ENCODE results near the gene KLHL17. TPM values are rescaled to one million over a fixed set of nuclear protein-coding genes. Genes with fewer than 3 reads are reported as not detected.

KLHL17 gene
- total and polyA plus RNA-seq, 2 donors from 2014 or later: 6.9 to 11.5 TPM

DNA sequence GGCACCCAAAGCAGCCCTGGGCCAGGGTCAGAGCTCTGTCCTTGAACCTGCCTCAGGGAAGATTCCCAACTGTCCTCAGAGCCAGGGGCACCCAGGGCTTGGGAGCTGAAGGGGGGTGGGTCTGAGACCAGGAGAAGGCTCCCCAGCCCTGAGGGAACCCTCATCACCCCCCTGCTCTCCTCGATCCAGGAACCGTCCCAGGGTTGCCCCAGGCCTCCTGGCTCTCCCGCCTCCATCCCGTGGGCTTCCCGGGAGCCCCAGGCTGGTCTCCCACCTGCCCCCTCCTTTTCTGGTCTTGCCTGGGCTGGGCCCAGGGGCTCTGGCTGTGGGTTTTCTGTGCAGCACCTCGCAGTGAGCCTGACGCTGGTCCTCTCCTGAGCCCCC lies 43.3 kb upstream of the KLHL17 start:
- H3K4me1 ChIP-seq (ENCODE audit: control insufficient read depth in 2 of 3, insufficient read depth in 2 of 3, low read depth in 1 of 3, low read length in 3 of 3): peaks cover 3 to 55% (median 8%) of the 10 kb centered on the region in 3 donors
- no peaks in the 10 kb centered on the region for H3K9me3 ChIP-seq (ENCODE audit: control insufficient read depth in 2 of 3, insufficient read depth in 1 of 3, low read length in 3 of 3)
- DNase-seq (peak in 2 of 5 donors; percentile 59 to 78), FAIRE-seq (no peak)
- no peaks in the 10 kb centered on the region for H3K36me3 ChIP-seq (ENCODE audit: control insufficient read depth in 2 of 3, insufficient read depth in 3 of 3, low read length in 3 of 3)
- H3K9ac ChIP-seq (ENCODE audit: low read length in 3 of 3): no peak overlapping the region
- H3K27me3 ChIP-seq (ENCODE audit: control insufficient read depth, insufficient read depth, low read length): no peaks in the 10 kb centered on the region
- peak overlapping the region in 1 of 2 donors; percentile 51 for H3K27ac ChIP-seq (ENCODE audit: low read depth in 2 of 2, low read length in 2 of 2)
- TF ChIP-seq, protein P1, sequence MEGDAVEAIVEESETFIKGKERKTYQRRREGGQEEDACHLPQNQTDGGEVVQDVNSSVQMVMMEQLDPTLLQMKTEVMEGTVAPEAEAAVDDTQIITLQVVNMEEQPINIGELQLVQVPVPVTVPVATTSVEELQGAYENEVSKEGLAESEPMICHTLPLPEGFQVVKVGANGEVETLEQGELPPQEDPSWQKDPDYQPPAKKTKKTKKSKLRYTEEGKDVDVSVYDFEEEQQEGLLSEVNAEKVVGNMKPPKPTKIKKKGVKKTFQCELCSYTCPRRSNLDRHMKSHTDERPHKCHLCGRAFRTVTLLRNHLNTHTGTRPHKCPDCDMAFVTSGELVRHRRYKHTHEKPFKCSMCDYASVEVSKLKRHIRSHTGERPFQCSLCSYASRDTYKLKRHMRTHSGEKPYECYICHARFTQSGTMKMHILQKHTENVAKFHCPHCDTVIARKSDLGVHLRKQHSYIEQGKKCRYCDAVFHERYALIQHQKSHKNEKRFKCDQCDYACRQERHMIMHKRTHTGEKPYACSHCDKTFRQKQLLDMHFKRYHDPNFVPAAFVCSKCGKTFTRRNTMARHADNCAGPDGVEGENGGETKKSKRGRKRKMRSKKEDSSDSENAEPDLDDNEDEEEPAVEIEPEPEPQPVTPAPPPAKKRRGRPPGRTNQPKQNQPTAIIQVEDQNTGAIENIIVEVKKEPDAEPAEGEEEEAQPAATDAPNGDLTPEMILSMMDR (IDR thresholded peaks at IDR 0.05; ENCODE audit: borderline replicate concordance, extremely low read depth, insufficient read depth): no peak
- H3K4me3 ChIP-seq (ENCODE audit: low read length in 3 of 3): no peak overlapping the region
- intact Hi-C loops (cut with DNase I): no loop called here

DNA sequence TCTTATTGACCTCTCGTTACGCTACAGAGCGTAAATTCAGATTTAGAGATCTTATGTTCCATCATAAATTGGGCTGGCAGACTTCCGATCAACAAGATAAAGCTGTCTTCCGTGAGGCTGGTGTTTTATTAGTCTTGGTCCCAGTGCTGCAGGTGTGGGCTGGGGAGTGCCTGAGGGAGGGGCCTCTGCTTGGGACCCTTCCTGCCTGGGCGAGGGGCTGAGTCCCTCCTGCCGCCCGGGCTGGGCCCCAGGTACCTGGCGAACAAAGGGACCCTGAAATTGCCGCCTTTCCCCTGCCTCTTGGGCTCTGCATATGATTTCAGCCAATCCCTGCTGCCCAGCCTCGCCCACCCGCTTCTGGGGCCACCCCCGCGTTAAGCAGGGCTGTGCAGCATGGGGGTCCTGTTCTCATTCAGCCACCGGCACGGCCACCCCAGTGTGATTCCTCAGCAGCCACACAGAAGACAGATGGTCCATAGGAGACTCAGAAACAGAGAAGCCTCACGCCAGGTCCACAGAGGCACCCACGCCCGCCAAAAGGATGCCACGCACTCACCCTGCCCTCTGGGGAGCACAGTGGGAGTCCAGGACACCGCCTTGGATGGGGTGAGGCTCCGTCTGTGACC lies 42.8 kb upstream of the KLHL17 start:
- no peak overlapping the region for H3K4me3 ChIP-seq (ENCODE audit: low read length in 3 of 3)
- FAIRE-seq (no peak), DNase-seq (peak; percentile 64 to 85 (median 74))
- peaks cover 3 to 53% (median 8%) of the 10 kb centered on the region in 3 donors for H3K4me1 ChIP-seq (ENCODE audit: control insufficient read depth in 2 of 3, insufficient read depth in 2 of 3, low read depth in 1 of 3, low read length in 3 of 3)
- H3K27me3 ChIP-seq (ENCODE audit: control insufficient read depth, insufficient read depth, low read length): no peaks in the 10 kb centered on the region
- no peaks in the 10 kb centered on the region for H3K9me3 ChIP-seq (ENCODE audit: control insufficient read depth in 2 of 3, insufficient read depth in 1 of 3, low read length in 3 of 3)
- no peaks in the 10 kb centered on the region for H3K36me3 ChIP-seq (ENCODE audit: control insufficient read depth in 2 of 3, insufficient read depth in 3 of 3, low read length in 3 of 3)
- no peak overlapping the region for H3K27ac ChIP-seq (ENCODE audit: low read depth in 2 of 2, low read length in 2 of 2)
- H3K9ac ChIP-seq (ENCODE audit: low read length in 3 of 3): no peak overlapping the region
- TF ChIP-seq, protein P1 (IDR thresholded peaks at IDR 0.05; ENCODE audit: borderline replicate concordance, extremely low read depth, insufficient read depth): no peak
- intact Hi-C loops (cut with DNase I): no loop called here

DNA sequence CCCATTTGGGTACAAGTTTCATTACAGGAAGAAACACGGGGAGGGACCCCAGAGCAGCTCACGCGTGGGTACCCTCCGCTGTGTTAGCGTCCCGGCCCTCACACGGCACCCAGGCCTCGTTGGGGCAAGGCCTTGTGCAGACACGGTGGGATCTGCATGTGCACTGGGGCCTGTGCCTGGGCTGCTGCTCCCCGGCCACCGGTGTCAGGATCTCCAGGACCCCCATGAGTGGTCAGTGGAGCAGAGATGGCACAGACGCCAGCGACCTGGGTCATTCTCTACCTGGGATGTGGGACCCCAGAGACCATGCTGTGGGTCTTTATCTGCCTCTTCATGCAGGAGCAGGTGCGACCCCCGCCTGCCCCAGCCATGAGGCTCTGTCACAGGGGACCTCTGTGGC lies 42.0 kb upstream of the KLHL17 start:
- Histone ChIP-seq H3K9ac (ENCODE audit: low read length in 3 of 3) (no peak overlapping the region), H3K27ac (ENCODE audit: low read depth in 2 of 2, low read length in 2 of 2) (no peak overlapping the region), H3K4me1 (ENCODE audit: control insufficient read depth in 2 of 3, insufficient read depth in 2 of 3, low read depth in 1 of 3, low read length in 3 of 3) (peaks cover 3 to 56% (median 8%) of the 10 kb centered on the region in 3 donors), H3K9me3 (ENCODE audit: control insufficient read depth in 2 of 3, insufficient read depth in 1 of 3, low read length in 3 of 3) (no peaks in the 10 kb centered on the region), H3K27me3 (ENCODE audit: control insufficient read depth, insufficient read depth, low read length) (no peaks in the 10 kb centered on the region), H3K4me3 (ENCODE audit: low read length in 3 of 3) (no peak overlapping the region), H3K36me3 (ENCODE audit: control insufficient read depth in 2 of 3, insufficient read depth in 3 of 3, low read length in 3 of 3) (no peaks in the 10 kb centered on the region)
- no peak for FAIRE-seq
- TF ChIP-seq, protein P1 (IDR thresholded peaks at IDR 0.05; ENCODE audit: borderline replicate concordance, extremely low read depth, insufficient read depth): no peak
- intact Hi-C loops (cut with DNase I): no loop called here
- peak in 2 of 5 donors; percentile 57 to 68 for DNase-seq

All from kidney (tissue), 14 donors.